ENCODE data around the gene SPG7.

The SPG7 gene

DNA sequence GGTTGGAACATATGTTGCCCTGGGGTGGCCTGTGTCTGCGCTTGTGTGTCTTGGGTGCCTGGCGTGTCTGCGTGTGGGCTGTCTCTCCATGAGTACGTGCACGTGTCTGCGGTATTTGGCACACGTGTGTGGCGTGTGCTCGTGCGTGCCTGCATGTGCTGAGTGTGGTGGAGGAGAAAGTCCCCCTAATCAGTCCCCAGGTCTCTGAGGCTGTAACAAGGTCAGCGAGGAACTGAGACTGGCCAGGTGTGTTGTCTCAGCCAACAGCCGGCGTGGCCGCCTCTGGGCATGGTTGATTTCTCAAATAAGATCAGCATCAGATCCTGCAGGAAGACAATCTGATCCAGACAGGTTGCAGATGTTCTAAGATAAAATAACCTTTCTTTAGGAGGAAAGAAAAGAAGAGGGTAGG is 63.9 kb downstream of the SPG7 start:
- TF ChIP-seq EGR1 (IDR thresholded peaks at IDR 0.05) (no peak), TAF1 (IDR thresholded peaks at IDR 0.05; ENCODE audit: low read depth) (no peak), FOXM1 (IDR thresholded peaks at IDR 0.05; ENCODE audit: borderline replicate concordance, low read depth) (no peak), ZBTB7A (IDR thresholded peaks at IDR 0.05; ENCODE audit: low read depth) (no peak), NFIC (IDR thresholded peaks at IDR 0.05) (no peak), CREB1 (IDR thresholded peaks at IDR 0.05; ENCODE audit: low read depth) (no peak), YY1 (IDR thresholded peaks at IDR 0.05; ENCODE audit: low read depth) (no peak), CEBPB (IDR thresholded peaks at IDR 0.05) (no peak), TEAD4 (IDR thresholded peaks at IDR 0.05) (no peak), TCF12 (IDR thresholded peaks at IDR 0.05; ENCODE audit: low read depth) (no peak), MAX (IDR thresholded peaks at IDR 0.05) (no peak), RAD21 (IDR thresholded peaks at IDR 0.05; ENCODE audit: low read depth) (no peak), EP300 (IDR thresholded peaks at IDR 0.05; ENCODE audit: borderline replicate concordance) (no peak)
- TF ChIP-seq, protein P1, sequence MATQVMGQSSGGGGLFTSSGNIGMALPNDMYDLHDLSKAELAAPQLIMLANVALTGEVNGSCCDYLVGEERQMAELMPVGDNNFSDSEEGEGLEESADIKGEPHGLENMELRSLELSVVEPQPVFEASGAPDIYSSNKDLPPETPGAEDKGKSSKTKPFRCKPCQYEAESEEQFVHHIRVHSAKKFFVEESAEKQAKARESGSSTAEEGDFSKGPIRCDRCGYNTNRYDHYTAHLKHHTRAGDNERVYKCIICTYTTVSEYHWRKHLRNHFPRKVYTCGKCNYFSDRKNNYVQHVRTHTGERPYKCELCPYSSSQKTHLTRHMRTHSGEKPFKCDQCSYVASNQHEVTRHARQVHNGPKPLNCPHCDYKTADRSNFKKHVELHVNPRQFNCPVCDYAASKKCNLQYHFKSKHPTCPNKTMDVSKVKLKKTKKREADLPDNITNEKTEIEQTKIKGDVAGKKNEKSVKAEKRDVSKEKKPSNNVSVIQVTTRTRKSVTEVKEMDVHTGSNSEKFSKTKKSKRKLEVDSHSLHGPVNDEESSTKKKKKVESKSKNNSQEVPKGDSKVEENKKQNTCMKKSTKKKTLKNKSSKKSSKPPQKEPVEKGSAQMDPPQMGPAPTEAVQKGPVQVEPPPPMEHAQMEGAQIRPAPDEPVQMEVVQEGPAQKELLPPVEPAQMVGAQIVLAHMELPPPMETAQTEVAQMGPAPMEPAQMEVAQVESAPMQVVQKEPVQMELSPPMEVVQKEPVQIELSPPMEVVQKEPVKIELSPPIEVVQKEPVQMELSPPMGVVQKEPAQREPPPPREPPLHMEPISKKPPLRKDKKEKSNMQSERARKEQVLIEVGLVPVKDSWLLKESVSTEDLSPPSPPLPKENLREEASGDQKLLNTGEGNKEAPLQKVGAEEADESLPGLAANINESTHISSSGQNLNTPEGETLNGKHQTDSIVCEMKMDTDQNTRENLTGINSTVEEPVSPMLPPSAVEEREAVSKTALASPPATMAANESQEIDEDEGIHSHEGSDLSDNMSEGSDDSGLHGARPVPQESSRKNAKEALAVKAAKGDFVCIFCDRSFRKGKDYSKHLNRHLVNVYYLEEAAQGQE (IDR thresholded peaks at IDR 0.05; ENCODE audit: low read depth), result no peak
- TF ChIP-seq, protein P2, sequence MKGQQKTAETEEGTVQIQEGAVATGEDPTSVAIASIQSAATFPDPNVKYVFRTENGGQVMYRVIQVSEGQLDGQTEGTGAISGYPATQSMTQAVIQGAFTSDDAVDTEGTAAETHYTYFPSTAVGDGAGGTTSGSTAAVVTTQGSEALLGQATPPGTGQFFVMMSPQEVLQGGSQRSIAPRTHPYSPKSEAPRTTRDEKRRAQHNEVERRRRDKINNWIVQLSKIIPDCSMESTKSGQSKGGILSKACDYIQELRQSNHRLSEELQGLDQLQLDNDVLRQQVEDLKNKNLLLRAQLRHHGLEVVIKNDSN (IDR thresholded peaks at IDR 0.05), result no peak

DNA sequence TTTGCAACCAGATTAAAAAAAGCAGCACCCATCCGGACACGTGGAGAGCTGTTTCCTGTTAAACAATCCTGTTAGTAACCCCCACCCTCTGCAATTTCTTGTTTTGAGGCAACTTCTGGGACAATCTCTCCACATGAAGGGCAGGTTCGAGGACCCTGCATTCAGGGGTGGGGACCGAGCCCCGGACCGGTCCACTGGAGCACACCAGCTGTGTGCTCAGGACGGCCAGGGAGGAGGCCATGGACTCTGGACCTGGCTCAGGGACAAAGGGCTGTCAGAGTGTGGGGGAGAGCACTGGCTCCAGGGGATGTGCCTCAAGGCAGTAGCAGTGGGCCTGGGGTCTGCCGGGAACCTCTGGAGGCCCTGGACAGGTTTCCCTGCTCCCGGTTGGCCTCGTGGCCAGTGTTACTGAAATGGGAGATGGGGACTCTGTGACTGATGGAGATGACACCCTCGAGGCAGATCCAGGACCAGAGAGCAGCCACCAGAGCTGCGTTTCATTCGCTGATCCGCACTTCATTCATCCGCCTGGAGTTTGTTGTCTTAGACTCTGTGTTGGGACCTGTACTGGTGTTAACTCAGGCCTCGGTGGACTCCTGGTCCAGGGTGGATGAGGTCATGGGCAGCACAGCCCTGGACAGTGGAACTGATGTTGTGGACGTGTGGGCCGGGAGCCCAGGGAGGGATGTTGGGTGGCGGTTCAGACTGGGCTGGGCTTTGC is 64.4 kb downstream of the SPG7 start:
- TF ChIP-seq FOXM1 (IDR thresholded peaks at IDR 0.05; ENCODE audit: borderline replicate concordance, low read depth) (no peak), EGR1 (IDR thresholded peaks at IDR 0.05) (no peak), YY1 (IDR thresholded peaks at IDR 0.05; ENCODE audit: low read depth) (no peak), CREB1 (IDR thresholded peaks at IDR 0.05; ENCODE audit: low read depth) (no peak), TAF1 (IDR thresholded peaks at IDR 0.05; ENCODE audit: low read depth) (no peak), TCF12 (IDR thresholded peaks at IDR 0.05; ENCODE audit: low read depth) (no peak), ZBTB7A (IDR thresholded peaks at IDR 0.05; ENCODE audit: low read depth) (no peak), CEBPB (IDR thresholded peaks at IDR 0.05) (no peak), EP300 (IDR thresholded peaks at IDR 0.05; ENCODE audit: borderline replicate concordance) (no peak), NFIC (IDR thresholded peaks at IDR 0.05) (no peak), MAX (IDR thresholded peaks at IDR 0.05) (no peak)
- TF ChIP-seq, protein P2 (IDR thresholded peaks at IDR 0.05), result no peak
- TF ChIP-seq, protein P1 (IDR thresholded peaks at IDR 0.05; ENCODE audit: low read depth), result no peak

DNA sequence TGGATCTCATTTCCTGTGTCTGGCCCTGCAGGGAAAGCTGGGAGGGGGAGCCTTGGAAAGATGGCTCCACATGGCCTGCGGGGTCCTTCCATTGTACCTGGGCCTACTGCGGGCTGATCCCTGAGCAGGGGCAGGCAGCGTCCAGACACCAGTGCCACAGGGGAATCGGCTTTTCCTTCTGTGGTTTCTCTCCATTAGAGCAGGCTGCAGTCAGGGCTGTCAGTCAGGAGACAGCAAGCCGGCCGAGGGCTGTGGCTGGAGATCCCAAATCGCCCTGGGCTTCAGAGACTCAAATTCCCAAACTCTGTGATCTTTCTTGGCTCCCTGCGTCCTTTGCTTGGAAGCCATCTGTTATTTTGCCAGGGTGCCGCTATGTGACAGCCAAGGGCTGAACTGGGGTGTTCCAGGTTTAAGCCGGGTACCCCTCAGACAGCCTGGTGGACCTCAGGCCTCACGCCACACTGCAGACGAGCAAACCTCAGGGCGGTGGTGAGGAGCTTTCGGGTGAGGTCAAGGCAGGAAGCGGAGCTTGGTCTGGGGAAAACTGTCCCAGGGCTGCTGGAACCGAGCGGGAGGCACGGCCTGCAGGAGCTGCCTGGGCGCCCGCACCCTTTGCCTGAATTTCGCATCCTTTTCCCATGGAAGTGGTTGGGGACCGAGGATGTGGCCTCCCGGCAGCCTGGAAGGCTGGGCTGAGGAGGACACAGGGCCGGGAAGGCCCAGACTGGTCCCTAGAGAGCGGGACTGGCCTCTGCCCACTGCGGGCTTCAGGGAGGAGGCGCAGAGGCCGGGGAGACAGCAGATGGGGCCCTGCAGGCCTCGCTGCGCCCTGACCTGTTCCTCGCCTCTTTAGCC is 65.8 kb downstream of the SPG7 start:
- TF ChIP-seq, protein P1 (IDR thresholded peaks at IDR 0.05; ENCODE audit: low read depth), result no peak
- TF ChIP-seq EGR1 (IDR thresholded peaks at IDR 0.05), result no peak
- TF ChIP-seq TEAD4 (IDR thresholded peaks at IDR 0.05), result no peak
- no peak for TF ChIP-seq EP300 (IDR thresholded peaks at IDR 0.05; ENCODE audit: borderline replicate concordance)
- TF ChIP-seq TCF12 (IDR thresholded peaks at IDR 0.05; ENCODE audit: low read depth), result no peak
- TF ChIP-seq CEBPB (IDR thresholded peaks at IDR 0.05), result no peak
- TF ChIP-seq ZBTB7A (IDR thresholded peaks at IDR 0.05; ENCODE audit: low read depth), result no peak
- TF ChIP-seq FOXM1 (IDR thresholded peaks at IDR 0.05; ENCODE audit: borderline replicate concordance, low read depth), result no peak
- TF ChIP-seq MAX (IDR thresholded peaks at IDR 0.05), result no peak
- TF ChIP-seq RAD21 (IDR thresholded peaks at IDR 0.05; ENCODE audit: low read depth), result no peak
- TF ChIP-seq TAF1 (IDR thresholded peaks at IDR 0.05; ENCODE audit: low read depth), result no peak

Data from Ishikawa (cell line).